ENCODE measurements around the gene PHGDH. TPM values are rescaled to one million over a fixed set of nuclear protein-coding genes. Genes with fewer than 3 reads are reported as not detected.
A peak's percentile ranks its signal among the peaks of the same experiment; 100 is the strongest.

PHGDH gene
- total and polyA plus RNA-seq, 2 experiments from 2014 or later: 257 to 298 TPM

DNA sequence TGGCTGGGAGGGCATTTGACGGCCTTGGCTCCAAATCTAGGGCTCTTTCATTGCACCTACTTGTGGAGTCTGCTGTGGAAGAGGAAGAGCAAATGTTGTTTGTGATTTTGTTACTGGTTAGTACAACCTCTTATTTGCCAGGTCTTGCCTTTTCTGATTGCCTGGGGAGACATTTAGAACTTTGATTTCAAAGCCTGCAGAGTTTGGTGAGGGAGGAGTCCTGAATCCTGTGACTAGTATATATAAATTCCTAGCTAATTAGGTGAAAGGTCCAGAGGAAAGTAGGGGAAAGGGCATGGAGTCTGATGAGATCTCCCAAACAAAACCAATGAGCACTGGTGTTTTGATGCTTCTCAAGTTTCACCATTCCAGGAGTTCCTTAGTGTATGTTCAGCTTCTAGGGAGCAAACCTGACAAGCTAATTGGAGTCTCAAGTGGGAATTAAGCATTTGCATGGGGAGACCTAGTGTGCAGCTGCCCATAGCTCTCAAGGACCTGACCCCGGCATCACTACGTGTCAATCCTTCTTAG is 62.0 kb downstream of the PHGDH start:
- no peak overlapping the region for H3K9ac ChIP-seq
- in situ Hi-C loops (cut with MboI): no loop called here
- no peaks in the 10 kb centered on the region for H3K36me3 ChIP-seq (ENCODE audit: low read depth)
- TF ChIP-seq EZH2phosphoT487 (IDR thresholded peaks at IDR 0.05; ENCODE audit: insufficient read depth, low read depth): no peak
- TF ChIP-seq EZH2 (IDR thresholded peaks at IDR 0.05; ENCODE audit: insufficient read depth, poor library complexity, severe bottlenecking): no peak
- H3K4me2 ChIP-seq (ENCODE audit: unreplicated experiment): peak overlapping the region; percentile 11
- 95 to 97% methylated on average over 3 of the region's 3 CpGs for WGBS, 2 experiments (ENCODE audit: low coverage in 1 of 2, low lambda C conversion rate in 2 of 2, missing lambda C conversion rate in 2 of 2)
- H3K9me2 ChIP-seq (ENCODE audit: insufficient read depth): no peaks in the 10 kb centered on the region
- H3K79me2 ChIP-seq (ENCODE audit: insufficient read depth): no peaks in the 10 kb centered on the region
- no peak overlapping the region for H3K27ac ChIP-seq
- DNase-seq: peak; percentile 38
- no peaks in the 10 kb centered on the region for H3K9me3 ChIP-seq (ENCODE audit: low read depth)
- no peaks in the 10 kb centered on the region for H4K20me1 ChIP-seq (ENCODE audit: insufficient read depth)
- 0 out of 2 replicates have a peak overlapping the region, but pooled peaks have one; percentile 4 for H2AFZ ChIP-seq
- H3F3A ChIP-seq (ENCODE audit: insufficient read depth): 0 out of 2 replicates have a peak, but pooled peaks cover 7% of the 10 kb centered on the region
- H3K27me3 ChIP-seq (replicated peaks; ENCODE audit: insufficient read depth): no peaks in the 10 kb centered on the region
- peaks cover 15% of the 10 kb centered on the region for H3K4me1 ChIP-seq (ENCODE audit: insufficient read depth)
- H3K4me3 ChIP-seq: no peak overlapping the region

DNA sequence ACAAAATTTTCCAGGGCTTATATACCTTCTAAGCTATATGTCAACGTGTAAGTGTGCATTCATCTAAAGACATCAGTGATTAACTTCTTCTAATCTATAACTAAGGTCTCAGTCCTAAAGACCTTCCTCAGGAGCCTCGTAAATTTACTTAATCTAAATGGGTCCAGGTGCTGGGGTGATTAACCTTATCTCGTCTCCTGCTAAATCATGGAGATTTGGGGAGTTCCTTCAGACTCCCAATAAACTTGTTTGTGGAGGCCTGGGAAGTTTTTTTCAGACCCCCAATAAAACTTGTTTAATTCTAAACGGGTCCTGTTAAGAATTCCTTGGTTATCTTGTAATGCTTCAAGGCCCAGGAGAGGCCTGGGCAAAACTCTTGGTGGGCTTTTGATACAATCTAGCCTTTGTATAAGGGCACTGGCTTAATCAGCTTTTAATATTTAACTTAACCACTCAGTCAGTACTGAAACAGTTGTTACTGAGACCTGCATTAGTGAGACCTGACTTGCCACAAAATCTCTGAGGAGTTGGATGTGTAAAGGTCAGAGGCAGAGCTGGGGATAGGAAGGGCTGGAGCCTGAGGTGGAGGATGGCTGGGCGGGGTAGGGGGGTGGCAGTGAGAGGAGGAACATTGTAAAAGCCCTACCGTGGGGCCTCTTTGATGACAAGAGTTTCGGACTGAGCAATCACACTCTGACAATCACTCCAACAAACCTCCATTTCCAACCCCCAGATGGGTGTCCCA is 63.2 kb downstream of the PHGDH start:
- Histone ChIP-seq H3F3A (ENCODE audit: insufficient read depth) (peaks cover 17% of the 10 kb centered on the region; the same call in 1 of the 2 replicates), H3K4me1 (ENCODE audit: insufficient read depth) (peaks cover 23% of the 10 kb centered on the region), H2AFZ (no peak overlapping the region), H3K4me3 (no peak overlapping the region), H3K9me2 (ENCODE audit: insufficient read depth) (no peaks in the 10 kb centered on the region), H3K27me3 (replicated peaks; ENCODE audit: insufficient read depth) (no peaks in the 10 kb centered on the region), H4K20me1 (ENCODE audit: insufficient read depth) (no peaks in the 10 kb centered on the region), H3K9me3 (ENCODE audit: low read depth) (no peaks in the 10 kb centered on the region), H3K4me2 (ENCODE audit: unreplicated experiment) (no peak overlapping the region), H3K9ac (no peak overlapping the region), H3K79me2 (ENCODE audit: insufficient read depth) (no peaks in the 10 kb centered on the region), H3K27ac (no peak overlapping the region), H3K36me3 (ENCODE audit: low read depth) (no peaks in the 10 kb centered on the region)
- in situ Hi-C loops (cut with MboI): no loop called here
- WGBS, 2 experiments (ENCODE audit: low coverage in 1 of 2, low lambda C conversion rate in 2 of 2, missing lambda C conversion rate in 2 of 2): 90 to 94% methylated on average over 7 of the region's 7 CpGs
- no peak for TF ChIP-seq EZH2phosphoT487 (IDR thresholded peaks at IDR 0.05; ENCODE audit: insufficient read depth, low read depth)
- no peak for TF ChIP-seq EZH2 (IDR thresholded peaks at IDR 0.05; ENCODE audit: insufficient read depth, poor library complexity, severe bottlenecking)
- DNase-seq: no peak

DNA sequence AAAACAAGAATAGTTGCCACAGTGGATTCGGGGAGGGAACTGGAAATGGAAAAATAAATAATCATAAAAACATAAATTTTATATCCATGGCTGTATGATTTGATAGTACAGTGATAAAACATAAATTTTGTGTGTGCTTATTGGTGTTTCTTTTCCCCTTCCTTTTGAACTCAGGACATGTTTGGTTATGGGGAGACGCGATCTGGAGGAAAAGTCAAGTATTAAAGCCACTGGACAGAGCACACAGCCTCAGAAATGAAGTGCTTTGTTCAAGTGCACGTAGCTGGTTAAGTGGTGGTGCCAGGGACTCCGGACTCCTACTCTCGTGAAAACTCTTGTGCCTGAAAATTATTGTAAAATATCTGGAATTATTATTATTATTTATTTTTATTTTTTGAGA is 66.6 kb downstream of the PHGDH start:
- Histone ChIP-seq H3K9ac (no peak overlapping the region), H3K36me3 (ENCODE audit: low read depth) (no peaks in the 10 kb centered on the region), H3K9me3 (ENCODE audit: low read depth) (no peaks in the 10 kb centered on the region), H3K4me1 (ENCODE audit: insufficient read depth) (peaks cover 22% of the 10 kb centered on the region), H3K27me3 (replicated peaks; ENCODE audit: insufficient read depth) (no peaks in the 10 kb centered on the region), H3K4me3 (no peak overlapping the region), H3K9me2 (ENCODE audit: insufficient read depth) (no peaks in the 10 kb centered on the region), H4K20me1 (ENCODE audit: insufficient read depth) (no peaks in the 10 kb centered on the region), H3K79me2 (ENCODE audit: insufficient read depth) (no peaks in the 10 kb centered on the region), H2AFZ (no peak overlapping the region), H3K27ac (no peak overlapping the region), H3F3A (ENCODE audit: insufficient read depth) (peaks cover 24% of the 10 kb centered on the region; the same call in 1 of the 2 replicates), H3K4me2 (ENCODE audit: unreplicated experiment) (no peak overlapping the region)
- WGBS, 2 experiments (ENCODE audit: low coverage in 1 of 2, low lambda C conversion rate in 2 of 2, missing lambda C conversion rate in 2 of 2): 90 to 91% methylated on average over 6 of the region's 6 CpGs
- TF ChIP-seq EZH2phosphoT487 (IDR thresholded peaks at IDR 0.05; ENCODE audit: insufficient read depth, low read depth) (no peak), EZH2 (IDR thresholded peaks at IDR 0.05; ENCODE audit: insufficient read depth, poor library complexity, severe bottlenecking) (no peak)
- in situ Hi-C loops (cut with MboI): no loop called here
- DNase-seq: no peak

DNA sequence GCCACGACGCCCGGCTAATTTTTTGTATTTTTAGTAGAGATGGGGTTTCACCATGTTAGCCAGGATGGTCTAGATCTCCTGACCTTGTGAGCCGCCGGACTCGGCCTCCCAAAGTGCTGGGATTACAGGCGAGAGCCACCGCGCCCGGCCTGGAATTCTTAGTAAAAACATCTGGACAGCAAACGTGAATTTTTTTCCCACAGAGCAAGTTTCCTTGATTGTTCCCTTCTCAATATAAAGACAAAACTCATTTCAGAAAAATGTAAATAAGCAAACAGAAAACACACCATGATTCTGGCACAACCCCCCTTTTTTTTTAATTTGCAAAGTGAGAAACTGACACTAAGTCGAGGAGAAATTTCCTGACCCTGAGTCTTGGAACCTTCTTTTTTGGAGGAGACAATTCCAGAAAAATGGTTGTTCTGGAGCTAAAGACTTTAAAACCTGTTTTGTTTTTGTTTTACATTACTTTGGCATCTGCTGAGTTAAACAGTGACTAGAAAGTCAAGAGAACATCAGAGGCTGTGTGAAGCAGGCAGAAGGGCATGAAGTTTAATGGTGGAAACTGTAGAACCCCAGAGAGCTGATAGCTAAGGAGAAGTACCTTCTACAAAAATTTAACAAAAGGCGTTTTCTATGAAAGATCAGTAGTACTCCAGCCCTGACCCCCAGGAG is 67.3 kb downstream of the PHGDH start:
- H3K9me3 ChIP-seq (ENCODE audit: low read depth): no peaks in the 10 kb centered on the region

More for the DNA sequence above, 67.3 kb downstream of the PHGDH start:
- no peak overlapping the region for H3K27ac ChIP-seq
- H3K79me2 ChIP-seq (ENCODE audit: insufficient read depth): no peaks in the 10 kb centered on the region
- TF ChIP-seq EZH2phosphoT487 (IDR thresholded peaks at IDR 0.05; ENCODE audit: insufficient read depth, low read depth) (no peak), EZH2 (IDR thresholded peaks at IDR 0.05; ENCODE audit: insufficient read depth, poor library complexity, severe bottlenecking) (no peak)
- no peak overlapping the region for H3K4me2 ChIP-seq (ENCODE audit: unreplicated experiment)
- H2AFZ ChIP-seq: peak overlapping the region; percentile 95
- H3K36me3 ChIP-seq (ENCODE audit: low read depth): no peaks in the 10 kb centered on the region
- H3K4me1 ChIP-seq (ENCODE audit: insufficient read depth): peaks cover 15% of the 10 kb centered on the region
- H3K9ac ChIP-seq: no peak overlapping the region
- in situ Hi-C loops (cut with MboI): no loop called here
- WGBS, 2 experiments (ENCODE audit: low coverage in 1 of 2, low lambda C conversion rate in 2 of 2, missing lambda C conversion rate in 2 of 2): 79 to 80% methylated on average over 13 of the region's 13 CpGs
- H4K20me1 ChIP-seq (ENCODE audit: insufficient read depth): no peaks in the 10 kb centered on the region
- no peaks in the 10 kb centered on the region for H3K27me3 ChIP-seq (replicated peaks; ENCODE audit: insufficient read depth)
- no peak for DNase-seq
- H3K9me2 ChIP-seq (ENCODE audit: insufficient read depth): no peaks in the 10 kb centered on the region
- no peak overlapping the region for H3K4me3 ChIP-seq
- peaks cover 21% of the 10 kb centered on the region; the same call in 1 of the 2 replicates for H3F3A ChIP-seq (ENCODE audit: insufficient read depth)

All from GM23248 (cell line).